HG02678 (cell line): Measurements from ENCODE around the gene KLK10.

Experiments used
- ATAC-seq: cut with Tn5 transposase; IDR thresholded peaks from one replicate; pipeline ENCODE4 v1.9.1; 2021; ENCODE audit warnings: mild to moderate bottlenecking, moderate library complexity; ENCODE audit not compliant: unreplicated experiment

Gene KLK10

GRCh38 chr19:51026554-51026831, 7.0 kb upstream of the KLK10 start, which contains the start of gene KLK11:
TSS of gene KLK11 (minus strand) at chr19:51026616. CDS start at chr19:51025631, 985 bp downstream.
- no peak for ATAC-seq

GRCh38 chr19:51025809-51026553, 6.5 kb upstream of the KLK10 start:
- ATAC-seq, result no peak

GRCh38 chr19:51025401-51025800, 5.9 kb upstream of the KLK10 start:
- no peak for ATAC-seq

GRCh38 chr19:51024924-51025323, 5.4 kb upstream of the KLK10 start:
- ATAC-seq, result no peak

GRCh38 chr19:51023946-51024345, 4.4 kb upstream of the KLK10 start:
- no peak for ATAC-seq

GRCh38 chr19:51022526-51022925, 3.0 kb upstream of the KLK10 start:
- no peak for ATAC-seq

GRCh38 chr19:51020988-51021651, 1.6 kb upstream of the KLK10 start:
- ATAC-seq, result no peak

- no peak for ATAC-seq
Measured at GRCh38 chr19:51018745-51019543, 565 bp downstream of the KLK10 start.

GRCh38 chr19:51016798-51017683, 2.5 kb downstream of the KLK10 start:
- ATAC-seq, result no peak

- no peak for ATAC-seq
Measured at GRCh38 chr19:51015691-51016267, 3.7 kb downstream of the KLK10 start.

GRCh38 chr19:51014242-51014641, 5.3 kb downstream of the KLK10 start:
- ATAC-seq, result no peak

- no peak for ATAC-seq
Measured at GRCh38 chr19:51012661-51013190, 6.8 kb downstream of the KLK10 start.

- ATAC-seq, result no peak
Measured at GRCh38 chr19:51010066-51010795, 9.3 kb downstream of the KLK10 start.

- no peak for ATAC-seq
Measured at GRCh38 chr19:51009061-51009891, 10.2 kb downstream of the KLK10 start.

GRCh38 chr19:51007488-51007887, 12.0 kb downstream of the KLK10 start:
- ATAC-seq, result no peak

GRCh38 chr19:51006406-51006805, 13.1 kb downstream of the KLK10 start:
- ATAC-seq, result no peak

- no peak for ATAC-seq
Measured at GRCh38 chr19:51005248-51005647, 14.3 kb downstream of the KLK10 start.

- no peak for ATAC-seq
Measured at GRCh38 chr19:51003316-51003715, 16.2 kb downstream of the KLK10 start.
